ENCODE results near the gene MYO5C.
A peak's percentile ranks its signal among the peaks of the same experiment; 100 is the strongest.

The MYO5C gene

GRCh38 chr15:52277575-52277974 lies 18.0 kb downstream of the MYO5C start:
- DNase-seq, result no peak

- DNase-seq, result no peak
These were observed 19.3 kb downstream of the MYO5C start for GRCh38 chr15:52276256-52276770.

GRCh38 chr15:52263563-52264282 lies 31.9 kb downstream of the MYO5C start:
- DNase-seq, result no peak

- no peak for DNase-seq
These were observed 33.2 kb downstream of the MYO5C start for GRCh38 chr15:52262364-52262763.

- no peak for DNase-seq
These were observed 33.9 kb downstream of the MYO5C start for GRCh38 chr15:52261498-52262242.

- no peak for DNase-seq
These were observed 34.6 kb downstream of the MYO5C start for GRCh38 chr15:52261026-52261425.

GRCh38 chr15:52259503-52259902 lies 36.1 kb downstream of the MYO5C start:
- no peak for DNase-seq

GRCh38 chr15:52258461-52258860 lies 37.1 kb downstream of the MYO5C start:
- no peak for DNase-seq

GRCh38 chr15:52257734-52258062 lies 37.9 kb downstream of the MYO5C start:
- no peak for DNase-seq

GRCh38 chr15:52256930-52257733 lies 38.5 kb downstream of the MYO5C start:
- DNase-seq, result no peak

- peak; percentile 23 to 56 for DNase-seq
These were observed 39.2 kb downstream of the MYO5C start for GRCh38 chr15:52256366-52256765.

- no peak for DNase-seq
These were observed 39.7 kb downstream of the MYO5C start for GRCh38 chr15:52255935-52256334.

GRCh38 chr15:52255008-52255407 lies 40.6 kb downstream of the MYO5C start:
- no peak for DNase-seq

GRCh38 chr15:52254391-52254790 lies 41.2 kb downstream of the MYO5C start:
- no peak for DNase-seq

- no peak for DNase-seq
These were observed 42.8 kb downstream of the MYO5C start for GRCh38 chr15:52252781-52253180.

GRCh38 chr15:52251144-52251860 lies 44.3 kb downstream of the MYO5C start:
- DNase-seq, result no peak

- no peak for DNase-seq
These were observed 48.1 kb downstream of the MYO5C start for GRCh38 chr15:52247461-52247860.

GRCh38 chr15:52246686-52247431 lies 48.7 kb downstream of the MYO5C start:
- no peak for DNase-seq

- no peak for DNase-seq
These were observed 51.7 kb downstream of the MYO5C start for GRCh38 chr15:52243697-52244555.

- DNase-seq, result no peak
These were observed 52.3 kb downstream of the MYO5C start for GRCh38 chr15:52243286-52243685.

GRCh38 chr15:52241489-52241888 lies 54.1 kb downstream of the MYO5C start:
- DNase-seq, result no peak

Measured in SHP77 (cell line).